Cardiac muscle cell (in vitro differentiated cells and primary cell): ENCODE data around the gene ANXA9. TPM values are rescaled to one million over a fixed set of nuclear protein-coding genes. Genes with fewer than 3 reads are reported as not detected.

ENCODE experiments used
- DNase-seq, 2 donors: peaks; one replicate each; pipeline versions ENCODE4 v3.0.0 to v3.0.0-alpha.2; 2010 to 2017; ENCODE audit warnings: low read depth in 1 of 2, low spot score in 1 of 2
- H3K27ac ChIP-seq: fragments of 200-600 bp; sonication (generic); 2 replicates; pipeline ENCODE4 v1.5.1; 2016
- H3K27me3 ChIP-seq: fragments of 200-600 bp; sonication (generic); 2 replicates; pipeline ENCODE4 v1.6.0; 2016; ENCODE audit warnings: control low read depth
- H3K36me3 ChIP-seq: fragments of 200-600 bp; sonication (generic); 2 replicates; pipeline ENCODE4 v1.5.1; 2016; ENCODE audit warnings: control low read depth
- H3K4me1 ChIP-seq: fragments of 200-600 bp; sonication (generic); 2 replicates; pipeline ENCODE4 v1.8.1; 2017; ENCODE audit warnings: low read depth, mild to moderate bottlenecking, mixed run types
- H3K4me3 ChIP-seq: fragments of 200-600 bp; sonication (generic); 2 replicates; pipeline ENCODE4 v1.5.1; 2016; ENCODE audit warnings: mild to moderate bottlenecking
- H3K9me3 ChIP-seq: fragments of 200-600 bp; sonication (generic); 2 replicates; pipeline ENCODE4 v1.5.1; 2017; ENCODE audit warnings: low read depth, mild to moderate bottlenecking, control low read depth
- polyA plus RNA-seq: library from polyadenylated mRNA; unstranded; fragments of >200 nt; fragmentation: Nextera tagmentation; extraction: Ambion mirVana; gene quantifications from 2 replicates; pipeline ENCODE4 v1.2.1, GENCODE V29; 2016
- total RNA-seq: library from RNA; depleted of rRNA; stranded (reverse); fragments of >200 nt; gene quantifications from 2 replicates; pipeline ENCODE4 v1.2.3, GENCODE V29; 2016
- TF ChIP-seq, protein P1 (sequence below): IDR thresholded peaks from 2 replicates; pipeline ENCODE4 v1.5.1; 2012; ENCODE audit warnings: low read depth, mild to moderate bottlenecking, low read length

Gene ANXA9
- total and polyA plus RNA-seq, 2 experiments from 2014 or later = 1.7 to 2.0 TPM

DNA sequence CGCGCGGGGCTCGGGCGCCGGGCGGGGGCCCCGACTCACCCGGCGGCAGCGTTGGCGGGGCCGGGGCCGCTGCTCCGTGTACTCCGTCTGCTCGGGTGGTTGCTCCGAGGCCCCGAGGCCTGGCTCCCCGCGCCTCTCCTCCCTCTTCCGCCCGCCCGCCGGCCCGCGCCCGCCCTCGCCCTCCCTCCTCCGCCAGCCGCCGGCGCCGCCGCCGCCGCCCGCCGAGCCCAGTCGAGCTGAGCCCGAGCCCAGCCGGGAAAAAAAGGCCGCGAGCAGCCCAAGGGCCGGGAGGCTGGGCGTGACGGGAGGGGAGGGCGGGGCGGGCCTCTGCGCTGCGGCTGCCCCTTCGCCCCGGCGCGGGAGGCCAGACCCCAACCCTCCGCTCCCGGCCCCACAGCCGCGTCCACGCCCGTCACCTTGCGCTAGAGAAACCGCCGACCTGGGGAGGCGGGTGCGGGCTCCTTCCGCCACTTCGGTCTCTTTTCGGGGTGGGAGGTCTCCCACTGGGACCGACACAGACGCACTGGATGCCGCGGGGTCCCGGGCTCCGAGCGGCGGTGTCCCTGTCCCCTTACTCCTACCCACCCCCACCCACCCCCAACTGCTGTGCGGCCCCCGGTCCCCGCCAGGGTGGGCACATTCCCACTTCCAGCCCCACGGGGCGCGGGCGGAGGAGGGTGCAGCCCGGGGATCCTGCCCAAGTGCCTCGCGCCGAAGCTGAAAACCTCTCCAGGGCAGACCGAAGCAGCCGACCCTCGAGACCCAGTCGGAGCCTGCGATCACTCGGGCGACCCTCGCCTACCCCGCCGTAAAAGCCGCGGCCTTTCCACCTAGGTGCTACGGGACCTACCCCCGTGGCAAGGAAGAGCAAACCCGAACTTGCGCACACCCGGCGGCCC, 7.3 kb upstream of the ANXA9 start, which contains the start of gene CERS2:
Gene CERS2 (minus strand): TSS at position 256 of the 899 bp plus-strand sequence. CDS start 5,745 bp downstream, outside the sequence.
- TF ChIP-seq, protein P1, sequence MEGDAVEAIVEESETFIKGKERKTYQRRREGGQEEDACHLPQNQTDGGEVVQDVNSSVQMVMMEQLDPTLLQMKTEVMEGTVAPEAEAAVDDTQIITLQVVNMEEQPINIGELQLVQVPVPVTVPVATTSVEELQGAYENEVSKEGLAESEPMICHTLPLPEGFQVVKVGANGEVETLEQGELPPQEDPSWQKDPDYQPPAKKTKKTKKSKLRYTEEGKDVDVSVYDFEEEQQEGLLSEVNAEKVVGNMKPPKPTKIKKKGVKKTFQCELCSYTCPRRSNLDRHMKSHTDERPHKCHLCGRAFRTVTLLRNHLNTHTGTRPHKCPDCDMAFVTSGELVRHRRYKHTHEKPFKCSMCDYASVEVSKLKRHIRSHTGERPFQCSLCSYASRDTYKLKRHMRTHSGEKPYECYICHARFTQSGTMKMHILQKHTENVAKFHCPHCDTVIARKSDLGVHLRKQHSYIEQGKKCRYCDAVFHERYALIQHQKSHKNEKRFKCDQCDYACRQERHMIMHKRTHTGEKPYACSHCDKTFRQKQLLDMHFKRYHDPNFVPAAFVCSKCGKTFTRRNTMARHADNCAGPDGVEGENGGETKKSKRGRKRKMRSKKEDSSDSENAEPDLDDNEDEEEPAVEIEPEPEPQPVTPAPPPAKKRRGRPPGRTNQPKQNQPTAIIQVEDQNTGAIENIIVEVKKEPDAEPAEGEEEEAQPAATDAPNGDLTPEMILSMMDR = no peak
- peak within 1 kb of the TSS; percentile 99 for H3K27ac ChIP-seq
- H3K36me3 ChIP-seq = no peaks in the 10 kb centered on the region
- peaks cover 39% of the 10 kb centered on the region for H3K4me1 ChIP-seq
- no peaks in the 10 kb centered on the region for H3K9me3 ChIP-seq
- peak within 1 kb of the TSS; percentile 97 for H3K4me3 ChIP-seq
- DNase-seq = peak; percentile 87 to 93
- H3K27me3 ChIP-seq = no peaks in the 10 kb centered on the region

DNA sequence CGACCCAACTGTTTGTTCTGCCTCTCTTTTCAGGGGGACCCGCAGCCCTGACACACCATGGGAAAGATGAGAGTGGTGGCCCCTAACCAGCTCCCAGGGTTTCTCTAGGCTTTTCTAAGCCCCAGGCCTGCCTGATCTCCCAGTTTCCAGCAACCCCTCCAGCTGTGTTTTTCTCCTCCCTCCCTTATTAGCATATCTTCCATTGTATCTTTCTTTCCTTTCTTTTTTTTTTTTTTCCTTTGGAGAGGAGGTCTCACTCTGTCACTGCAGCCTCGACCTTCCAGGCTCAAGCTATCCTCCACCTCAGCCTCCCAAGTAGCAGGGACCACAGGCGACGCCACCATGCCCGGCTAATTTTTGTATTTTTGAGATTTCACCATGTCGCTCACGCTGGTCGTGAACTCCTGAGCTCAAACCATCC, 5.7 kb upstream of the ANXA9 start:
- DNase-seq = no peak
- Histone ChIP-seq H3K27me3 (no peaks in the 10 kb centered on the region), H3K36me3 (no peaks in the 10 kb centered on the region), H3K4me1 (peaks cover 33% of the 10 kb centered on the region), H3K27ac (no peak overlapping the region), H3K4me3 (no peak overlapping the region), H3K9me3 (no peaks in the 10 kb centered on the region)
- TF ChIP-seq, protein P1 = no peak

DNA sequence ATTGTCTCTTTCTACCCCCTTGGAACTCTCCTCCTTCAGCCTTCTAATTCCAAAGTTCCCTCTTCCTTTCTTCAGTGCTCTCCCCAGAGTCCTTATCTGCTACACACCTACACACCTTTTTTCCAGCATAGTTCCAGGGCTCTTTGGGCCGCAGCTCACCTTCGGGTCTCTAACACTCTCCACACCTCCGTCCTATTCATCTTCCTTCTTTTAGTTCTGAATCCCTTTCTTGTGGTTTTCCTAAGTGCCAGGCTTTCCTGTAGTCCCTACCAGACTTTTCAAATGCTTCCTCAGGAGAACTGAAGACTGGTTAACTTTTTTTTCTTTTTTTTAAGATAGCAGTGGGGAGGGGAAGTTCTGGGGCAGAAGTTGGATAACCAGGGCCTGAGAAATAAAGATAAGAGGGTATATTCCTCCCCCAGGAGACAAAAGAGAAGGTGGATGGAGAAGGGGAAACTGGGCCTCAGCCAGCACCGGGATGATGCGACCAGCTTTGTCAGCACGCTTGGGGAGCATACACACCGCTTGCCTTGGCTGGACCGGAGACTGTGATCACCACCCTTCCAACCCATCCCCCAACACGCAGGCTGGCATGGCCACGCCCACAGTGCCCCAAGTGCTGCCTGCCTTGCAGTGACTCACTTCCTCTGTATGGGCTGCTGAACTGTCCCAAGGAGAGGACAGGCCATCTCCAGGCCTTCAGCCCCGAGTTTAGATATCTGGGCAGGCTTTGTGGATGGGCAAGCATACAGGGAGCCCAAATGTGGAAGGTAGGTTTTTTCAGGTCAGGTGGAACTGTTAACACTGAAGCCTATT, 5.0 kb upstream of the ANXA9 start:
- H3K27ac ChIP-seq = no peak overlapping the region
- H3K36me3 ChIP-seq = no peaks in the 10 kb centered on the region
- no peaks in the 10 kb centered on the region for H3K27me3 ChIP-seq
- no peaks in the 10 kb centered on the region for H3K9me3 ChIP-seq
- H3K4me3 ChIP-seq = no peak overlapping the region
- H3K4me1 ChIP-seq = peaks cover 33% of the 10 kb centered on the region
- TF ChIP-seq, protein P1 = no peak
- peak in 1 of 2 donors; percentile 40 for DNase-seq

DNA sequence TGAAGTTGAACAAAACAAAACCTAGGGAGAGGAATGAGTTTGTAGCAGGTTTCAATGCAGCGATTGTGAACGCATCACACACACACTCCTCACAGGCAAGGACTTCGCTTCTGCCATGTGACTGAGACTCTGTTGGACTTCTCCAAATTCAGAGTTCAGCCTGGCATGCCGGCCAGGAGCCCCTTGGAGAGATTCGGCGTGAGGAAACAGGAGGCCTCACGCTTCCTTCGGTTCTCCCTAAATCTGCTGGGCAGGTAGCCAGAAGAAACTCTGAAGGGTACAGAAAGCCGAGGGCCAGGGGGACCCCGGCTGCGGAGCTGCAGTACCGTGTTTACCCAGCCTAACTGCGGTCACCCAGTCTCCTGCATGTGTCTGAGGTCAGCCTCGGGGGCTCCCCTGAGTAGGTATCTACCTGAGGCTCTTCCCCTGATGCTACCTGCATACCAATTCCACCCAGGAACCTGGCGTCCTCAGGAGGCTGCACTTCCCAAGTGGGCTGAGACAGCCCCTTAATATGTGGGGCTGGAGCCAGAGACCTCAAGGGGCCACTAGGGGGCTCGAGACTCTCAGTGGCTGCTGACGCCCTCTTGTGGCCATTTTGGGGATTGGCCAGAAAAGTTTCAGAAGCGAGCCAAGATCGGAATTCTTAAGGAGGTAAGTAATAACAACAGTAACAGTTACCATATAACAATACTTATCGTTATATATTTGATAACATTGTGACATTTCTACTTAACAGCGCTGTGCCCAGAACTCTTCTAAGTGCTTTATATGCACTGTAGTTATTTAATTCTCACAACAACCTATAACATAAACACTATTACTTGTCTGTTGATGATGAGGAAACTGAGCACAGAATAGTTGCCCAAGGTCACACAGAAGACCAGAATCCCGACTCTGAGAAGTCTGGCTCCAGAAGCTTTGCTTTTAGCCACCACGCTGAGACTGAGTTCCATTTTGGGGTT, 2.7 kb upstream of the ANXA9 start:
- H3K27me3 ChIP-seq = no peaks in the 10 kb centered on the region
- TF ChIP-seq, protein P1 = peak; percentile 100
- no peaks in the 10 kb centered on the region for H3K36me3 ChIP-seq
- no peak overlapping the region for H3K27ac ChIP-seq
- peak; percentile 93 for DNase-seq
- H3K4me3 ChIP-seq = no peak overlapping the region
- peaks cover 18% of the 10 kb centered on the region for H3K4me1 ChIP-seq
- no peaks in the 10 kb centered on the region for H3K9me3 ChIP-seq
